KMS-11 (cell line): Measurements from ENCODE around the gene RPS6KA1.

ENCODE experiments used
- H2AFZ ChIP-seq: fragments of 200-600 bp; sonication (generic); 2 replicates; pipeline ENCODE4 v1.6.1; 2016; ENCODE audit warnings: antibody characterized with exemption, mixed run types, low read depth
- H3K27ac ChIP-seq: fragments of 200-600 bp; sonication (generic); 2 replicates; pipeline ENCODE4 v1.6.1; 2016; ENCODE audit warnings: mild to moderate bottlenecking, mixed run types
- H3K27me3 ChIP-seq: fragments of 200-600 bp; sonication (generic); 2 replicates; pipeline ENCODE4 v1.6.1; 2017; ENCODE audit warnings: mild to moderate bottlenecking, low read depth, mixed run types, moderate library complexity; ENCODE audit not compliant: insufficient read depth
- H3K36me3 ChIP-seq: fragments of 200-600 bp; sonication (generic); 2 replicates; pipeline ENCODE4 v1.6.1; 2017; ENCODE audit warnings: mild to moderate bottlenecking, mixed run types; ENCODE audit not compliant: insufficient read depth
- H3K4me1 ChIP-seq: fragments of 200-600 bp; sonication (generic); 2 replicates; pipeline ENCODE4 v1.6.1; 2016; ENCODE audit warnings: mild to moderate bottlenecking, low read depth, mixed run types; ENCODE audit not compliant: poor library complexity, severe bottlenecking
- H3K4me2 ChIP-seq: fragments of 200-600 bp; sonication (generic); 2 replicates; pipeline ENCODE4 v1.7.0; 2016; ENCODE audit warnings: mild to moderate bottlenecking, mixed run types
- H3K4me3 ChIP-seq: fragments of 200-600 bp; sonication (generic); IDR thresholded peaks from 2 replicates; pipeline ENCODE4 v1.6.1; 2017; ENCODE audit warnings: low read depth, low read length, mixed read lengths; ENCODE audit not compliant: insufficient read depth
- H3K79me2 ChIP-seq: fragments of 200-600 bp; sonication (generic); 2 replicates; pipeline ENCODE4 v1.6.1; 2016; ENCODE audit warnings: low read depth, mixed run types; ENCODE audit not compliant: insufficient read depth
- H3K9ac ChIP-seq: fragments of 200-600 bp; sonication (generic); 2 replicates; pipeline ENCODE4 v1.6.1; 2016; ENCODE audit warnings: mild to moderate bottlenecking, mixed run types
- H4K20me1 ChIP-seq: fragments of 200-600 bp; sonication (generic); 2 replicates; pipeline ENCODE4 v1.6.1; 2016; ENCODE audit warnings: mild to moderate bottlenecking, mixed run types; ENCODE audit not compliant: insufficient read depth
- CTCF ChIP-seq: fragments of 200-600 bp; sonication (generic); conservative IDR thresholded peaks from 2 replicates; pipeline ENCODE4 v1.6.1; 2017; ENCODE audit warnings: low read depth, mild to moderate bottlenecking, antibody characterized with exemption, low read length, moderate library complexity, mixed read lengths

Gene RPS6KA1

GRCh38 chr1:26493267-26493666 is 36.3 kb upstream of the RPS6KA1 start:
- no peaks in the 10 kb centered on the region for H3K79me2 ChIP-seq
- no peaks in the 10 kb centered on the region for H3K27me3 ChIP-seq
- no peak for TF ChIP-seq CTCF
- H3K4me1 ChIP-seq, result no peaks in the 10 kb centered on the region
- H3K9ac ChIP-seq, result no peak overlapping the region
- H4K20me1 ChIP-seq, result no peaks in the 10 kb centered on the region
- no peak overlapping the region for H3K27ac ChIP-seq
- no peak overlapping the region for H2AFZ ChIP-seq
- H3K4me2 ChIP-seq, result no peak overlapping the region
- H3K4me3 ChIP-seq, result no peak overlapping the region
- no peaks in the 10 kb centered on the region for H3K36me3 ChIP-seq

- no peaks in the 10 kb centered on the region for H3K27me3 ChIP-seq
- H3K4me2 ChIP-seq, result no peak overlapping the region
- TF ChIP-seq CTCF, result no peak
- H2AFZ ChIP-seq, result no peak overlapping the region
- H3K9ac ChIP-seq, result no peak overlapping the region
- H3K27ac ChIP-seq, result no peak overlapping the region
- no peaks in the 10 kb centered on the region for H3K36me3 ChIP-seq
- no peak overlapping the region for H3K4me3 ChIP-seq
- no peaks in the 10 kb centered on the region for H3K79me2 ChIP-seq
- H4K20me1 ChIP-seq, result no peaks in the 10 kb centered on the region
- H3K4me1 ChIP-seq, result no peaks in the 10 kb centered on the region
Observed at GRCh38 chr1:26493938-26494337, 35.6 kb upstream of the RPS6KA1 start.

GRCh38 chr1:26496861-26497260 is 32.7 kb upstream of the RPS6KA1 start:
- Histone ChIP-seq H3K27me3 (no peaks in the 10 kb centered on the region), H3K36me3 (no peaks in the 10 kb centered on the region), H3K4me1 (peaks cover 8% of the 10 kb centered on the region), H3K9ac (no peak overlapping the region), H3K27ac (no peak overlapping the region), H3K4me3 (no peak overlapping the region), H3K4me2 (no peak overlapping the region), H3K79me2 (no peaks in the 10 kb centered on the region), H4K20me1 (no peaks in the 10 kb centered on the region), H2AFZ (no peak overlapping the region)
- no peak for TF ChIP-seq CTCF

GRCh38 chr1:26498894-26499293 is 30.7 kb upstream of the RPS6KA1 start:
- no peak overlapping the region for H3K27ac ChIP-seq
- H3K9ac ChIP-seq, result no peak overlapping the region
- H3K79me2 ChIP-seq, result no peaks in the 10 kb centered on the region
- H2AFZ ChIP-seq, result no peak overlapping the region
- H3K27me3 ChIP-seq, result no peaks in the 10 kb centered on the region
- H3K4me3 ChIP-seq, result no peak overlapping the region
- TF ChIP-seq CTCF, result no peak
- no peak overlapping the region for H3K4me2 ChIP-seq
- peaks cover 12% of the 10 kb centered on the region for H3K4me1 ChIP-seq
- no peaks in the 10 kb centered on the region for H3K36me3 ChIP-seq
- H4K20me1 ChIP-seq, result no peaks in the 10 kb centered on the region
